ENCODE results near the gene UGT1A3. TPM values are rescaled to one million over a fixed set of nuclear protein-coding genes. Genes with fewer than 3 reads are reported as not detected.

Gene UGT1A3
- total and polyA plus RNA-seq, 2 experiments from 2014 or later: not detected

GRCh38 chr2:233807215-233807865 is 78.5 kb downstream of the UGT1A3 start:
- no peaks in the 10 kb centered on the region for H3K9me3 ChIP-seq (ENCODE audit: low read depth)
- H3K4me3 ChIP-seq: no peak overlapping the region
- 72% methylated on average over 12 of the region's 12 CpGs for WGBS (ENCODE audit: low lambda C conversion rate, missing lambda C conversion rate)
- no peak for DNase-seq (ENCODE audit: low spot score)
- no peaks in the 10 kb centered on the region for H3K79me2 ChIP-seq
- no peaks in the 10 kb centered on the region for H3K36me3 ChIP-seq (replicated peaks; ENCODE audit: insufficient read depth, low read depth)
- no peak overlapping the region for H3K4me2 ChIP-seq
- no peaks in the 10 kb centered on the region for H4K20me1 ChIP-seq (ENCODE audit: insufficient read depth, poor library complexity, severe bottlenecking)
- no peak overlapping the region for H2AFZ ChIP-seq
- H3K4me1 ChIP-seq (ENCODE audit: insufficient read depth): no peaks in the 10 kb centered on the region
- TF ChIP-seq, protein P1, sequence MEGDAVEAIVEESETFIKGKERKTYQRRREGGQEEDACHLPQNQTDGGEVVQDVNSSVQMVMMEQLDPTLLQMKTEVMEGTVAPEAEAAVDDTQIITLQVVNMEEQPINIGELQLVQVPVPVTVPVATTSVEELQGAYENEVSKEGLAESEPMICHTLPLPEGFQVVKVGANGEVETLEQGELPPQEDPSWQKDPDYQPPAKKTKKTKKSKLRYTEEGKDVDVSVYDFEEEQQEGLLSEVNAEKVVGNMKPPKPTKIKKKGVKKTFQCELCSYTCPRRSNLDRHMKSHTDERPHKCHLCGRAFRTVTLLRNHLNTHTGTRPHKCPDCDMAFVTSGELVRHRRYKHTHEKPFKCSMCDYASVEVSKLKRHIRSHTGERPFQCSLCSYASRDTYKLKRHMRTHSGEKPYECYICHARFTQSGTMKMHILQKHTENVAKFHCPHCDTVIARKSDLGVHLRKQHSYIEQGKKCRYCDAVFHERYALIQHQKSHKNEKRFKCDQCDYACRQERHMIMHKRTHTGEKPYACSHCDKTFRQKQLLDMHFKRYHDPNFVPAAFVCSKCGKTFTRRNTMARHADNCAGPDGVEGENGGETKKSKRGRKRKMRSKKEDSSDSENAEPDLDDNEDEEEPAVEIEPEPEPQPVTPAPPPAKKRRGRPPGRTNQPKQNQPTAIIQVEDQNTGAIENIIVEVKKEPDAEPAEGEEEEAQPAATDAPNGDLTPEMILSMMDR (IDR thresholded peaks at IDR 0.05; ENCODE audit: poor library complexity): no peak
- TF ChIP-seq EZH2 (IDR thresholded peaks at IDR 0.05; ENCODE audit: borderline replicate concordance): no peak
- no peak for TF ChIP-seq EZH2phosphoT487 (IDR thresholded peaks at IDR 0.05; ENCODE audit: low read depth, severe bottlenecking, unreplicated experiment)
- H3K9me2 ChIP-seq (replicated peaks; ENCODE audit: insufficient read depth): no peaks in the 10 kb centered on the region
- no peak overlapping the region for H3K27ac ChIP-seq
- H3K27me3 ChIP-seq: no peaks in the 10 kb centered on the region

DNA sequence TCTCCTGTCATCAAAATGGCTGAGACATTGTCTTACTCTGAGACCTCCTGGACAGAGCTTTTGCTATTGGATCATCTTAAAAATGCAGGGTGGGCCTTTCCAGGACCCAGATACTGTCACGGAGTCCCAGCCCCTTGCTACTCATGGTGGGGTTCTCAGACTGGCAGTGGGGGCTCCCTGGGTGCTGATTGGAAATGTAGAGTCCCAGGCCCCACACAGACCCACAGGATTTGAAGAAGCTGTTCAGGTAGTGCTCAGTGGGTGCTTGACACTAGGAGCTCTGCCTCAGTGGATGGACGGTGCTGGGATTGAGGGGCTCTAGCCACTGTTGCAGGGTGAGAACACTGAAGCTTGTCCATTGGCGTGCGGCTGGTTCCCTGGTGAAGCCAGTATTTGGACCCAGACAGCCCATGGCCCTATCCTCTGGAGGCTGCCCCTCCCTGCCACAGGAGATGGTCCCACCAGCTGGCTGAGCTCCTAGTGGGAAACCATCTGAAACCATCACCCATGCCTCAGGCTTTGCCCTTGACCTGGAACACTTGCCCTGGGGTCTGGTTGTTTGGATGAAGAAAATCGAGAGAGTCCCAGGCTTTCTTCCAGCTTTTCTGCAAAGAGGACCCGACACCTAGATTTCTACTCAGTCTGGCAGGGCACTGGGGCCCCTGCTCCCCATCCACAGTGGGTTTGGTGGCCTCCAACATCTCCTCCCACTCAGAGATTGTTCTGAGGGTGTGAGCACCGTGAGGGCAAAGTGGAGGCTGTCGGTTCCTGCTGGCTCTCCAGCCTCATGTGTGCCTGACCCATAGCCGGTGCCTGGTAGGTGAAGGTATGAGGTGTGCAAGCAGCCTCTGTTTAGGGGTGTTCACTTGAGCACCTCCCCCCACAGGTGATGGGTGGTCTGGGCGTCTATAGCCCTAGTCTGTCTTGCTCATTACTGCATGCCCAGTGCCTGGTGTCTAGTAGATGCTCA is 79.4 kb downstream of the UGT1A3 start:
- Histone ChIP-seq H4K20me1 (ENCODE audit: insufficient read depth, poor library complexity, severe bottlenecking) (no peaks in the 10 kb centered on the region), H3K4me2 (no peak overlapping the region), H3K27ac (no peak overlapping the region), H3K36me3 (replicated peaks; ENCODE audit: insufficient read depth, low read depth) (no peaks in the 10 kb centered on the region), H3K79me2 (no peaks in the 10 kb centered on the region), H3K4me3 (no peak overlapping the region), H3K4me1 (ENCODE audit: insufficient read depth) (no peaks in the 10 kb centered on the region), H3K27me3 (no peaks in the 10 kb centered on the region), H3K9me2 (replicated peaks; ENCODE audit: insufficient read depth) (no peaks in the 10 kb centered on the region), H3K9me3 (ENCODE audit: low read depth) (no peaks in the 10 kb centered on the region), H2AFZ (no peak overlapping the region)
- 81% methylated on average over 10 of the region's 10 CpGs for WGBS (ENCODE audit: low lambda C conversion rate, missing lambda C conversion rate)
- TF ChIP-seq, protein P1 (IDR thresholded peaks at IDR 0.05; ENCODE audit: poor library complexity): no peak
- TF ChIP-seq EZH2 (IDR thresholded peaks at IDR 0.05; ENCODE audit: borderline replicate concordance) (no peak), EZH2phosphoT487 (IDR thresholded peaks at IDR 0.05; ENCODE audit: low read depth, severe bottlenecking, unreplicated experiment) (no peak)
- no peak for DNase-seq (ENCODE audit: low spot score)

GRCh38 chr2:233810385-233810784 is 81.5 kb downstream of the UGT1A3 start:
- Histone ChIP-seq H3K79me2 (no peaks in the 10 kb centered on the region), H3K9me3 (ENCODE audit: low read depth) (no peaks in the 10 kb centered on the region), H3K36me3 (replicated peaks; ENCODE audit: insufficient read depth, low read depth) (no peaks in the 10 kb centered on the region), H2AFZ (no peak overlapping the region), H4K20me1 (ENCODE audit: insufficient read depth, poor library complexity, severe bottlenecking) (no peaks in the 10 kb centered on the region), H3K4me1 (ENCODE audit: insufficient read depth) (no peaks in the 10 kb centered on the region), H3K27ac (no peak overlapping the region), H3K9me2 (replicated peaks; ENCODE audit: insufficient read depth) (no peaks in the 10 kb centered on the region), H3K4me3 (no peak overlapping the region), H3K4me2 (no peak overlapping the region), H3K27me3 (no peaks in the 10 kb centered on the region)
- TF ChIP-seq, protein P1 (IDR thresholded peaks at IDR 0.05; ENCODE audit: poor library complexity): no peak
- no peak for TF ChIP-seq EZH2 (IDR thresholded peaks at IDR 0.05; ENCODE audit: borderline replicate concordance)
- no peak for TF ChIP-seq EZH2phosphoT487 (IDR thresholded peaks at IDR 0.05; ENCODE audit: low read depth, severe bottlenecking, unreplicated experiment)
- no peak for DNase-seq (ENCODE audit: low spot score)
- 93% methylated on average over 6 of the region's 6 CpGs for WGBS (ENCODE audit: low lambda C conversion rate, missing lambda C conversion rate)
